GM10266 (cell line): ENCODE results near the gene ARHGAP6.
"Not testable (repeated sequence)": the region's sequence is repeated elsewhere in the genome, so short reads cannot be mapped to it uniquely, and the experiment has no call there.

ENCODE experiments used
- DNase-seq: peaks from one replicate; pipeline ENCODE4 v3.0.0; 2012; ENCODE audit errors: extremely low spot score
- CTCF ChIP-seq: IDR thresholded peaks from 2 replicates; pipeline ENCODE4 v1.5.1; 2012; ENCODE audit warnings: mild to moderate bottlenecking, low read depth; ENCODE audit not compliant: control insufficient read depth, insufficient read depth; ENCODE audit errors: missing control alignments

The ARHGAP6 gene

GRCh38 chrX:11137543-11138139, 528.1 kb downstream of the ARHGAP6 start:
- TF ChIP-seq CTCF: peak; percentile 27
- no peak for DNase-seq

DNA sequence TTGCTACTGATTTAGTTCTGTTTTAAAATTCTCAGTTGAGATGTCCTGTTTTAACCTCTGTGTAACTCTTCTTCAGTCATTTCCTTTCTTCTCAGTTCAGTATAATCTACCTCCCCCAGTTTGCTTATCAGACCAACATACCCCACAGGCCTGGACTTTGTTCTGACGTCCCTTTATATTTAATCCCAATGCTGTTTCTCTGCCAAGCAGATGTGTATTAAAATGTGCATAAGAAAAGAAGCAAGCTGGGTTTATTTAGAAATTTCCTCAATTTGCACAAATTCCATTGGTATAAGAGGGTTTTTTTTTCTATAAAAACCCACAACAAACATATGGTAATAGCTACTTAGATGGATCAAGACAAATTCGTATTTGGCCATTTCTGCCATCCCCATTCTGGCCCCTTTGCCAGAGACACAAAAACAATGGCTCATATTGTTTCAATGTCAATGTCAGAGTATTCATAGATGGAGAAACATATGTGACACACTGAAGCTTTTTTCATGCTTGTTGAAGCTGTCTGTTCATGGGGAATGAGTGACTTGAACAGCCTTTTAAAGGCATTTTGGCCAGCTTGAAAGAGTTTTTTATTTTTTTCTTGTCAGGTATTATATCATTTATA, 530.0 kb downstream of the ARHGAP6 start:
- DNase-seq: no peak
- no peak for TF ChIP-seq CTCF

- no peak for DNase-seq
- TF ChIP-seq CTCF: no peak
Measured at GRCh38 chrX:11131146-11131545, 534.6 kb downstream of the ARHGAP6 start.

DNA sequence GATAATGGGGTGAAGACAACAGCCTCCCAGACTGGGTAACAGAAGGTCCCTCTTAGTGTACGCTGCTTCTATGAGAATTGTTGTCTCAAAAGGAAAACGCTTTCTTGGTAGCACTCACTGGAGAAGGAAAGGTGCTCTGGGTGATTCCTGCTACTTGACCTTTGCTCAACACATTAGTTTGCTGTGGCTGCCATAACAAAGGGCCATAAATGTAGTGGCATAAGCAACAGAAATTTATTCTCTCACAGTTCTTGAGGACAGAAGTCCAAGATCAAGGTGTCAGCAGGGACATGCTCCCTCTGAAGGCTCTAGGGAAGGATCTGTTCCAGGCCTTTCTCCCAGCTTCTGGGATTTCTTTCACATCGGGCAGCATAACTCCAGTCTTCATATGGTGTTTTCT, 535.6 kb downstream of the ARHGAP6 start:
- no peak for DNase-seq
- TF ChIP-seq CTCF: no peak

DNA sequence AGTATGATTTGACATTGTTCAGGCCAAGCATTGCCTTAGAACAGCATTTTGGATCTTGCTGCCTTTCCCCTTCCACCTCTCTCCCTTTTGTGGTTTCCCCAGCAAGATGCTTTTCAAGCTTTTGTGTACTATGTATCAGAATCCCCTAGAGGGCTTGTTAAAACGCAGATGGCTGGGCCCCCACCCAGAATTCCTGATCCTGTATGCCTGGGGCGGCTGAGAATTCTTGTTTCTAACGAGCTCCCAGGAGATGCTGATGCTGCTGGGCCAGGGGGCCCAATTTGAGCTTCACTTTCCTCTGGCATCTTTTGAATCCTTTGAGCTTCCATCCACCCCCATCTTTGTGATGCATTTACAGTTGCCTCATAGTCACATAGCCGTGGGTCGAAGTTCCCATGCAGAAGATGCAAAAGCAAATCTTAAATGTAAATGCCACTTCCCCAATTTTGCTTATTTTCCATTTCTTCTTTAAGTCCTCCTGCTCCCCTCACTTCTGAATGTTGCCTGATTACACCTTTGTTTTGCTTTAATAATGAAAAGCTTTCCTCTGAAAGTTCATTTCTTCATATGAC, 536.1 kb downstream of the ARHGAP6 start:
- DNase-seq: no peak
- TF ChIP-seq CTCF: no peak

- no peak for TF ChIP-seq CTCF
- no peak for DNase-seq
Measured at GRCh38 chrX:11125060-11125459, 540.7 kb downstream of the ARHGAP6 start.

DNA sequence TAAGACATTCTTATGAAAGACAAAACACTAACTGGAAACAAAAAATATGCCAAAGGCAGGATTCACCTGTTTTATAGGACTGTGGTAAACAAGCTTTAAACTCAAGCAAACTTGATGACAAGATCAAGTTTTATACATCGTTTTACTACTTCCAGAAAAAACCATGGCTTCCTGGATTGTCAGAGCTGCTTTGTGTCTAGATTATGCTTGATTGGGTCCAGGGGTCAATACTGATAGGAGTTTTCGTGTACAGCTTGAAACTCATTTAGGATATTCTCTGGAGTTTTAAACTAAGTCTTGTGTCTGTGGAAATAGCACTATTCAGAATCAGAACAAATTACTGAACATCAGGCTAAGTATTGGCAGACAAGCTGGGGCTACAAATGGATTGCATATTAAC, 541.6 kb downstream of the ARHGAP6 start:
- no peak for DNase-seq
- TF ChIP-seq CTCF: no peak

- not testable (repeated sequence) for DNase-seq
Measured at GRCh38 chrX:11123087-11123486, 542.6 kb downstream of the ARHGAP6 start.
